ENCODE measurements around the gene HMBS. TPM values are rescaled to one million over a fixed set of nuclear protein-coding genes. Genes with fewer than 3 reads are reported as not detected.

Gene HMBS
- polyA plus RNA-seq, 1 donor (not counting 4 experiments of a cell fraction or from before 2014, with no cell fraction given) = 48.7 TPM

- Histone ChIP-seq H3K36me3 (ENCODE audit: control insufficient read depth in 2 of 2, extremely low read depth in 1 of 2, insufficient read depth in 2 of 2, low read length in 2 of 2) (peaks cover 7 to 15% of the 10 kb centered on the region in 2 experiments), H3K4me3 (ENCODE audit: control insufficient read depth in 2 of 3, extremely low read depth in 1 of 3, insufficient read depth in 2 of 3, low read depth in 1 of 3, low read length in 3 of 3) (no peak overlapping the region), H3K9ac (ENCODE audit: control insufficient read depth, extremely low read depth, insufficient read depth, low read length) (no peak overlapping the region), H2AFZ (ENCODE audit: control insufficient read depth, low read length) (no peak overlapping the region), H3K9me3 (ENCODE audit: control insufficient read depth, low read depth, low read length) (no peaks in the 10 kb centered on the region), H3K27me3 (ENCODE audit: control insufficient read depth, extremely low read depth, insufficient read depth, low read length) (no peaks in the 10 kb centered on the region), H3K4me2 (ENCODE audit: control insufficient read depth, extremely low read depth, insufficient read depth, low read depth, low read length) (no peak overlapping the region), H3K27ac (ENCODE audit: control insufficient read depth, insufficient read depth, low read length) (no peak overlapping the region), H3K4me1 (ENCODE audit: control insufficient read depth, extremely low read depth, insufficient read depth, low read length) (peaks cover 23% of the 10 kb centered on the region), H4K20me1 (ENCODE audit: control insufficient read depth, extremely low read depth, insufficient read depth, low read length) (no peaks in the 10 kb centered on the region), H3K9me1 (ENCODE audit: control insufficient read depth, extremely low read depth, insufficient read depth, low read length) (peaks cover 8% of the 10 kb centered on the region), H3K79me2 (ENCODE audit: control insufficient read depth, insufficient read depth, low read length) (peaks cover 10% of the 10 kb centered on the region)
- dilution Hi-C loops (cut with MboI; ENCODE audit: extremely low pct_ligation_motif_present, low sequenced_read_pairs) = no loop called here
- no peak for FAIRE-seq
- TF ChIP-seq CTCF (optimal IDR thresholded peaks at IDR 0.05 in 1 of 3, IDR thresholded peaks at IDR 0.05 in 1 of 3, conservative IDR thresholded peaks at IDR 0.05 in 1 of 3; ENCODE audit: extremely low read depth in 1 of 3, insufficient read depth in 2 of 3, low read length in 3 of 3) (no peak), EZH2 (IDR thresholded peaks at IDR 0.05; ENCODE audit: low read length) (no peak)
- no peak for DNase-seq (ENCODE audit: low read depth, low spot score)
Measured at GRCh38 chr11:119110439-119110838, 25.8 kb downstream of the HMBS start.

- TF ChIP-seq CTCF (optimal IDR thresholded peaks at IDR 0.05 in 1 of 3, IDR thresholded peaks at IDR 0.05 in 1 of 3, conservative IDR thresholded peaks at IDR 0.05 in 1 of 3; ENCODE audit: extremely low read depth in 1 of 3, insufficient read depth in 2 of 3, low read length in 3 of 3) (no peak), EZH2 (IDR thresholded peaks at IDR 0.05; ENCODE audit: low read length) (no peak)
- Histone ChIP-seq H3K9ac (ENCODE audit: control insufficient read depth, extremely low read depth, insufficient read depth, low read length) (no peak overlapping the region), H3K9me1 (ENCODE audit: control insufficient read depth, extremely low read depth, insufficient read depth, low read length) (peaks cover 8% of the 10 kb centered on the region), H3K36me3 (ENCODE audit: control insufficient read depth in 2 of 2, extremely low read depth in 1 of 2, insufficient read depth in 2 of 2, low read length in 2 of 2) (peaks cover 7 to 17% of the 10 kb centered on the region in 2 experiments), H3K9me3 (ENCODE audit: control insufficient read depth, low read depth, low read length) (no peaks in the 10 kb centered on the region), H3K79me2 (ENCODE audit: control insufficient read depth, insufficient read depth, low read length) (peaks cover 10% of the 10 kb centered on the region), H3K27ac (ENCODE audit: control insufficient read depth, insufficient read depth, low read length) (no peak overlapping the region), H3K27me3 (ENCODE audit: control insufficient read depth, extremely low read depth, insufficient read depth, low read length) (no peaks in the 10 kb centered on the region), H3K4me3 (ENCODE audit: control insufficient read depth in 2 of 3, extremely low read depth in 1 of 3, insufficient read depth in 2 of 3, low read depth in 1 of 3, low read length in 3 of 3) (no peak overlapping the region), H3K4me1 (ENCODE audit: control insufficient read depth, extremely low read depth, insufficient read depth, low read length) (peaks cover 22% of the 10 kb centered on the region), H2AFZ (ENCODE audit: control insufficient read depth, low read length) (no peak overlapping the region), H4K20me1 (ENCODE audit: control insufficient read depth, extremely low read depth, insufficient read depth, low read length) (no peaks in the 10 kb centered on the region), H3K4me2 (ENCODE audit: control insufficient read depth, extremely low read depth, insufficient read depth, low read depth, low read length) (no peak overlapping the region)
- dilution Hi-C loops (cut with MboI; ENCODE audit: extremely low pct_ligation_motif_present, low sequenced_read_pairs) = no loop called here
- DNase-seq (ENCODE audit: low read depth, low spot score) (no peak), FAIRE-seq (no peak)
Measured at GRCh38 chr11:119111361-119111925, 26.8 kb downstream of the HMBS start.

All from keratinocyte (primary cell).